Dermis blood vessel endothelial cell (primary cell): ENCODE results near the gene PCSK6. TPM values are rescaled to one million over a fixed set of nuclear protein-coding genes. Genes with fewer than 3 reads are reported as not detected.

Experiments
- DNase-seq: peaks from one replicate; pipeline ENCODE4 v3.0.0; 2010
- total RNA-seq: library from RNA; depleted of rRNA; stranded (reverse); fragments of >200 nt; gene quantifications from 2 replicates; pipeline ENCODE4 v1.2.3, GENCODE V29; 2014

The PCSK6 gene
- total RNA-seq, result 24.0 and 24.8 TPM in 2 replicates

- DNase-seq, result peak; percentile 28
Measured at GRCh38 chr15:101489599-101490407, at the start of gene PCSK6. TSS of gene PCSK6 (minus strand) at chr15:101489707. CDS start at chr15:101489670, 37 bp downstream.

- DNase-seq, result no peak
Measured at GRCh38 chr15:101538996-101539395, 49.5 kb upstream of the PCSK6 start.

GRCh38 chr15:101538177-101538576 is 48.7 kb upstream of the PCSK6 start:
- no peak for DNase-seq

GRCh38 chr15:101537483-101538080 is 48.1 kb upstream of the PCSK6 start:
- DNase-seq, result no peak

- no peak for DNase-seq
Measured at GRCh38 chr15:101536875-101537405, 47.4 kb upstream of the PCSK6 start.

GRCh38 chr15:101536166-101536874 is 46.8 kb upstream of the PCSK6 start:
- no peak for DNase-seq

- no peak for DNase-seq
Measured at GRCh38 chr15:101535170-101535902, 45.8 kb upstream of the PCSK6 start.

- no peak for DNase-seq
Measured at GRCh38 chr15:101534376-101534970, 45.0 kb upstream of the PCSK6 start.

- DNase-seq, result no peak
Measured at GRCh38 chr15:101533371-101534140, 44.0 kb upstream of the PCSK6 start.

- DNase-seq, result no peak
Measured at GRCh38 chr15:101532865-101533264, 43.4 kb upstream of the PCSK6 start.

- no peak for DNase-seq
Measured at GRCh38 chr15:101531170-101531569, 41.7 kb upstream of the PCSK6 start.

- no peak for DNase-seq
Measured at GRCh38 chr15:101530224-101530958, 40.9 kb upstream of the PCSK6 start.

- no peak for DNase-seq
Measured at GRCh38 chr15:101528917-101529299, 39.4 kb upstream of the PCSK6 start.

- DNase-seq, result no peak
Measured at GRCh38 chr15:101528108-101528916, 38.8 kb upstream of the PCSK6 start.

GRCh38 chr15:101526890-101527289 is 37.4 kb upstream of the PCSK6 start:
- DNase-seq, result no peak

- DNase-seq, result no peak
Measured at GRCh38 chr15:101526442-101526841, 36.9 kb upstream of the PCSK6 start.

GRCh38 chr15:101526021-101526420 is 36.5 kb upstream of the PCSK6 start:
- DNase-seq, result no peak

GRCh38 chr15:101525087-101525669 is 35.7 kb upstream of the PCSK6 start:
- DNase-seq, result no peak

GRCh38 chr15:101523560-101523940 is 34.0 kb upstream of the PCSK6 start:
- DNase-seq, result no peak
